ENCODE data around the gene TCEA3. TPM values are rescaled to one million over a fixed set of nuclear protein-coding genes. Genes with fewer than 3 reads are reported as not detected.

Gene TCEA3
- total RNA-seq, 1 experiment from 2014 or later, result 1.5 TPM

GRCh38 chr1:23352096-23352695, 72.4 kb downstream of the TCEA3 start:
- H3K4me3 Mint-ChIP-seq (ENCODE audit: unreplicated experiment), result no peak overlapping the region
- CTCF ChIA-PET, result no interaction called here

GRCh38 chr1:23345920-23346319, 78.6 kb downstream of the TCEA3 start:
- ChIA-PET CTCF (interaction anchor here (0.7 to 1.6 kb wide), 3 partner anchors 11 to 19 kb away, joined by 5 to 6 read pairs (median 6); no protein-coding TSS in a partner anchor), POLR2A (interaction anchor here (2.1 to 12.1 kb wide), 2 partner anchors 17 to 58 kb away, joined by 90 to 335 read pairs; partner anchors contain the start of gene ZNF436)
- Mint-ChIP-seq H3K27me3 (ENCODE audit: insufficient read depth, unreplicated experiment) (no peaks in the 10 kb centered on the region), H3K27ac (ENCODE audit: low read depth, unreplicated experiment) (no peak overlapping the region), H3K9me3 (ENCODE audit: unreplicated experiment) (no peaks in the 10 kb centered on the region), H3K4me3 (ENCODE audit: unreplicated experiment) (no peak overlapping the region), H3K4me1 (ENCODE audit: insufficient read depth, unreplicated experiment) (peaks cover 20% of the 10 kb centered on the region), H3K36me3 (ENCODE audit: insufficient read depth, unreplicated experiment) (peaks cover 9% of the 10 kb centered on the region)
- no peak for DNase-seq (ENCODE audit: unreplicated experiment)
- intact Hi-C loops (cut with micrococcal nuclease), result no loop called here
- no peak for TF ChIP-seq CTCF (IDR thresholded peaks at IDR 0.05; ENCODE audit: unreplicated experiment)
- no TSS peak for BruUV-seq (replicated peaks)

More at GRCh38 chr1:23352096-23352695, 72.4 kb downstream of the TCEA3 start:
- peaks cover 4% of the 10 kb centered on the region for H3K4me1 Mint-ChIP-seq (ENCODE audit: insufficient read depth, unreplicated experiment)
- no peaks in the 10 kb centered on the region for H3K27me3 Mint-ChIP-seq (ENCODE audit: insufficient read depth, unreplicated experiment)
- intact Hi-C loops (cut with micrococcal nuclease), result no loop called here
- peaks cover 10% of the 10 kb centered on the region for H3K9me3 Mint-ChIP-seq (ENCODE audit: unreplicated experiment)
- POLR2A ChIA-PET, result no interaction called here
- no peak for DNase-seq (ENCODE audit: unreplicated experiment)
- no peaks in the 10 kb centered on the region for H3K36me3 Mint-ChIP-seq (ENCODE audit: insufficient read depth, unreplicated experiment)
- no TSS peak for BruUV-seq (replicated peaks)
- no peak overlapping the region for H3K27ac Mint-ChIP-seq (ENCODE audit: low read depth, unreplicated experiment)
- TF ChIP-seq CTCF (IDR thresholded peaks at IDR 0.05; ENCODE audit: unreplicated experiment), result no peak

DNA sequence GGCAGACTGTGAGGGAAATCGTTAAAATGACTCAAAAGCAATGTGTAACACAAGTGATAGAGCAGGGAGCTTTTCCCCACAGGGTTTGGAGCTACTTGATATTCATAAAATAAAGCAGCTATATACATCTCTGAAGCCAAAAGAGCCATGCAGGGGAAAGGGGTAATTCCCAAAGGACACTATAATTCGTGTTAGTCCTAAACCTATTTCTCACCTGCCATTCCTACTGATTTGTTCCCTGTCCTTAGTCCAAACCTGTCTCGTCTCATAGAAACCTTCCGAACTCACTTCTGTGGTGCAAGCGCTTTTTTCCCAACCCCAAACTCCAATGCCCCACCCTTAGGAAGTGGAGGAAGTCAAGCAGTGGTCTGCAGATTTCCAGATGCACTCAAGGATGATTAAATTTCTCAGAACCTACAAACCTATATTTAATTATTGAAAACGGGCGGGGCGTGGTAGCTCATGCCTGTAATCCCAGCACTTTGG, 79.5 kb downstream of the TCEA3 start:
- intact Hi-C loops (cut with micrococcal nuclease), result loop anchor here (1.0 to 5.0 kb wide), 3 partner anchors 23 to 192 kb away; no protein-coding TSS in a partner anchor
- TF ChIP-seq CTCF (IDR thresholded peaks at IDR 0.05; ENCODE audit: unreplicated experiment), result no peak
- no peaks in the 10 kb centered on the region for H3K9me3 Mint-ChIP-seq (ENCODE audit: unreplicated experiment)
- H3K36me3 Mint-ChIP-seq (ENCODE audit: insufficient read depth, unreplicated experiment), result peaks cover 14% of the 10 kb centered on the region
- H3K27me3 Mint-ChIP-seq (ENCODE audit: insufficient read depth, unreplicated experiment), result no peaks in the 10 kb centered on the region
- H3K4me3 Mint-ChIP-seq (ENCODE audit: unreplicated experiment), result peak overlapping the region; percentile 77
- ChIA-PET POLR2A (interaction anchor here (0.7 to 12.1 kb wide), 27 partner anchors 10 to 293 kb away, joined by 3 to 335 read pairs (median 5); partner anchors contain the start of genes E2F2, LUZP1 and ZNF436), CTCF (interaction anchor here (0.8 to 1.6 kb wide), 4 partner anchors 15 to 59 kb away, joined by 4 to 18 read pairs (median 6); no protein-coding TSS in a partner anchor)
- peaks cover 29% of the 10 kb centered on the region for H3K4me1 Mint-ChIP-seq (ENCODE audit: insufficient read depth, unreplicated experiment)
- H3K27ac Mint-ChIP-seq (ENCODE audit: low read depth, unreplicated experiment), result peak overlapping the region; percentile 76
- no peak for DNase-seq (ENCODE audit: unreplicated experiment)
- BruUV-seq (replicated peaks), result TSS peak; percentile 89
